Endothelial cell of hepatic sinusoid (primary cell): ENCODE results near the gene TOR4A.
"Not testable (repeated sequence)": the region's sequence is repeated elsewhere in the genome, so short reads cannot be mapped to it uniquely, and the experiment has no call there.

ENCODE experiments used
- in situ Hi-C: cut with HindIII; loops from 2 replicates; pipeline ENCODE4 v1.10.0; 2017; ENCODE audit warnings: low sequenced_read_pairs

The TOR4A gene

GRCh38 chr9:137251490-137252268, 25.8 kb upstream of the TOR4A start:
- in situ Hi-C loops = no loop called here

- in situ Hi-C loops = no loop called here
Measured at GRCh38 chr9:137252555-137253506, 24.7 kb upstream of the TOR4A start.

GRCh38 chr9:137253717-137254623, 23.6 kb upstream of the TOR4A start:
- in situ Hi-C loops = no loop called here

GRCh38 chr9:137254624-137255447, 22.7 kb upstream of the TOR4A start, which contains the start of gene NELFB:
NELFB (plus strand) TSS chr9:137255327.
- in situ Hi-C loops = no loop called here

- in situ Hi-C loops = no loop called here
Measured at GRCh38 chr9:137255448-137256114, 21.9 kb upstream of the TOR4A start.

- in situ Hi-C loops = no loop called here
Measured at GRCh38 chr9:137256362-137256761, 21.2 kb upstream of the TOR4A start.

- in situ Hi-C loops = no loop called here
Measured at GRCh38 chr9:137256856-137257255, 20.7 kb upstream of the TOR4A start.

- in situ Hi-C loops = not testable (repeated sequence)
Measured at GRCh38 chr9:137262173-137262908, 15.2 kb upstream of the TOR4A start.

GRCh38 chr9:137262909-137263285, 14.6 kb upstream of the TOR4A start:
- in situ Hi-C loops = no loop called here

GRCh38 chr9:137263506-137263905, 14.0 kb upstream of the TOR4A start:
- in situ Hi-C loops = no loop called here

GRCh38 chr9:137264067-137264466, 13.5 kb upstream of the TOR4A start:
- in situ Hi-C loops = no loop called here

GRCh38 chr9:137265496-137266161, 11.9 kb upstream of the TOR4A start:
- in situ Hi-C loops = loop anchor here (5.0 kb wide), 1 partner anchor 93 kb away; the partner anchor contains the start of genes LRRC26 and TMEM210

GRCh38 chr9:137266162-137266527, 11.4 kb upstream of the TOR4A start:
- in situ Hi-C loops = loop anchor here (5.0 kb wide), 1 partner anchor 94 kb away; the partner anchor contains the start of genes LRRC26 and TMEM210

- in situ Hi-C loops = loop anchor here (5.0 kb wide), 1 partner anchor 95 kb away; the partner anchor contains the start of genes LRRC26 and TMEM210
Measured at GRCh38 chr9:137266585-137267453, 10.7 kb upstream of the TOR4A start.

GRCh38 chr9:137267933-137268355, 9.6 kb upstream of the TOR4A start:
- in situ Hi-C loops = loop anchor here (5.0 kb wide), 1 partner anchor 96 kb away; the partner anchor contains the start of genes LRRC26 and TMEM210

- in situ Hi-C loops = loop anchor here (5.0 kb wide), 1 partner anchor 96 kb away; the partner anchor contains the start of genes LRRC26 and TMEM210
Measured at GRCh38 chr9:137268538-137269201, 8.9 kb upstream of the TOR4A start.
